ENCODE measurements around the gene ARHGEF28.

DNA sequence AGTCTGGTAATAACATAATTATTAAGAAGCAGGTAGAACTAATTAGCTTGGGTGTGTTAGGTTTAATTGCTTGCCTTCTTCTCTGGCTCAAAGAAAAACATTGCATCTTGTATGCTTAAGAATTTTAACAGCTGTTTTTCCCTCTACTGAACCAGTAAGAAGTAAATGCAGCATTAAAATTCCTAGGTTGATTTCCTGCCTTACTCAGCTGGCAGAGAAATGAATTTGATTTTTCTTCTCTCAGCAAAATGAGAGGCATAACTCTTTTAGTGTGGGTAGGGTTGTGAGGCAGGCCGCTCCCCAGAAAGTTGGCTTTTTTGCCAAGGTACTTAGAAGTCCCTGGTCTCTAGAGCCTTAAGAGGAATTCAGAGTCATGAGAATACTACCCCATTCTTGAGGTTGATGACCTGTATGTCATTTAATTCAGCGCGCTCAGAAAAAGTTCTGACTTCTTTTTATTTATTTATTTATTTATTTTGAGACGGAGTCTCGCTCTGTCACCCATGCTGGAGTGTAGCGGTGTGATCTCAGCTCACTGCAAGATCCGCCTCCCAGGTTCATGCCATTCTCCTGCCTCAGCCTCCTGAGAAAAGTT, 302.6 kb downstream of the ARHGEF28 start:
- TF ChIP-seq, protein P1, sequence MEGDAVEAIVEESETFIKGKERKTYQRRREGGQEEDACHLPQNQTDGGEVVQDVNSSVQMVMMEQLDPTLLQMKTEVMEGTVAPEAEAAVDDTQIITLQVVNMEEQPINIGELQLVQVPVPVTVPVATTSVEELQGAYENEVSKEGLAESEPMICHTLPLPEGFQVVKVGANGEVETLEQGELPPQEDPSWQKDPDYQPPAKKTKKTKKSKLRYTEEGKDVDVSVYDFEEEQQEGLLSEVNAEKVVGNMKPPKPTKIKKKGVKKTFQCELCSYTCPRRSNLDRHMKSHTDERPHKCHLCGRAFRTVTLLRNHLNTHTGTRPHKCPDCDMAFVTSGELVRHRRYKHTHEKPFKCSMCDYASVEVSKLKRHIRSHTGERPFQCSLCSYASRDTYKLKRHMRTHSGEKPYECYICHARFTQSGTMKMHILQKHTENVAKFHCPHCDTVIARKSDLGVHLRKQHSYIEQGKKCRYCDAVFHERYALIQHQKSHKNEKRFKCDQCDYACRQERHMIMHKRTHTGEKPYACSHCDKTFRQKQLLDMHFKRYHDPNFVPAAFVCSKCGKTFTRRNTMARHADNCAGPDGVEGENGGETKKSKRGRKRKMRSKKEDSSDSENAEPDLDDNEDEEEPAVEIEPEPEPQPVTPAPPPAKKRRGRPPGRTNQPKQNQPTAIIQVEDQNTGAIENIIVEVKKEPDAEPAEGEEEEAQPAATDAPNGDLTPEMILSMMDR (conservative IDR thresholded peaks at IDR 0.05 in 1 of 2, IDR thresholded peaks at IDR 0.05 in 1 of 2; ENCODE audit: low read depth in 1 of 2, low read length in 2 of 2) = no peak
- TF ChIP-seq EZH2 (IDR thresholded peaks at IDR 0.05; ENCODE audit: low read length, missing control alignments) = no peak

All from fibroblast of lung (primary cell).